ENCODE data around the gene ZNF76.

Gene ZNF76

GRCh38 chr6:35298625-35299140, 39.1 kb downstream of the ZNF76 start:
- DNase-seq: no peak
- Histone ChIP-seq H3K4me2 (ENCODE audit: low read length) (no peak overlapping the region), H2AFZ (ENCODE audit: insufficient read depth, low read length, poor library complexity) (no peak overlapping the region), H2BK12ac (ENCODE audit: low read length) (no peak overlapping the region), H3K4ac (ENCODE audit: low read depth, low read length) (no peak overlapping the region), H3K14ac (ENCODE audit: low read length) (no peak overlapping the region), H3K27ac (ENCODE audit: low read depth, low read length) (no peak overlapping the region), H3K4me3 (ENCODE audit: low read depth, low read length) (no peak overlapping the region), H3K18ac (ENCODE audit: low read length) (no peak overlapping the region), H4K91ac (ENCODE audit: low read depth, low read length) (no peak overlapping the region), H3K79me2 (ENCODE audit: control insufficient read depth, insufficient read depth, low read length, poor library complexity) (peaks cover 3% of the 10 kb centered on the region), H4K12ac (ENCODE audit: low read depth, low read length) (no peak overlapping the region), H2BK5ac (ENCODE audit: low read depth, low read length, poor library complexity) (no peak overlapping the region), H3K9ac (ENCODE audit: low read length) (no peak overlapping the region), H2AK5ac (ENCODE audit: low read length) (no peak overlapping the region), H3K27me3 (ENCODE audit: insufficient read depth, low read length) (no peaks in the 10 kb centered on the region), H4K8ac (ENCODE audit: low read depth, low read length) (no peak overlapping the region), H3K79me1 (ENCODE audit: low read length) (peaks cover 6% of the 10 kb centered on the region), H3K4me1 (ENCODE audit: control insufficient read depth in 1 of 2, insufficient read depth in 2 of 2, low read length in 2 of 2) (peaks cover 13 to 14% of the 10 kb centered on the region in 2 experiments), H3K23ac (ENCODE audit: low read length) (no peak overlapping the region), H3K9me3 (ENCODE audit: insufficient read depth, low read depth, low read length) (no peaks in the 10 kb centered on the region), H3K36me3 (ENCODE audit: control insufficient read depth in 1 of 2, insufficient read depth in 2 of 2, low read length in 2 of 2) (peaks cover 8 to 12% of the 10 kb centered on the region in 2 experiments), H2BK120ac (ENCODE audit: insufficient read depth, low read length, poor library complexity) (no peak overlapping the region)
- WGBS (ENCODE audit: extremely low coverage, insufficient coverage, insufficient read length): no CpG with 5 or more reads among the region's 6 CpGs

- H2AFZ ChIP-seq (ENCODE audit: insufficient read depth, low read length, poor library complexity): no peak overlapping the region
- H2BK12ac ChIP-seq (ENCODE audit: low read length): no peak overlapping the region
- H2BK5ac ChIP-seq (ENCODE audit: low read depth, low read length, poor library complexity): no peak overlapping the region
- no peak overlapping the region for H3K14ac ChIP-seq (ENCODE audit: low read length)
- H3K4me3 ChIP-seq (ENCODE audit: low read depth, low read length): no peak overlapping the region
- peaks cover 6% of the 10 kb centered on the region for H3K79me1 ChIP-seq (ENCODE audit: low read length)
- WGBS (ENCODE audit: extremely low coverage, insufficient coverage, insufficient read length): no CpG with 5 or more reads among the region's 4 CpGs
- peaks cover 8 to 9% of the 10 kb centered on the region in 2 experiments for H3K36me3 ChIP-seq (ENCODE audit: control insufficient read depth in 1 of 2, insufficient read depth in 2 of 2, low read length in 2 of 2)
- no peak overlapping the region for H4K91ac ChIP-seq (ENCODE audit: low read depth, low read length)
- H3K27ac ChIP-seq (ENCODE audit: low read depth, low read length): no peak overlapping the region
- H3K23ac ChIP-seq (ENCODE audit: low read length): no peak overlapping the region
- H4K12ac ChIP-seq (ENCODE audit: low read depth, low read length): no peak overlapping the region
- no peak overlapping the region for H3K4ac ChIP-seq (ENCODE audit: low read depth, low read length)
- H3K18ac ChIP-seq (ENCODE audit: low read length): no peak overlapping the region
- peaks cover 14 to 15% of the 10 kb centered on the region in 2 experiments for H3K4me1 ChIP-seq (ENCODE audit: control insufficient read depth in 1 of 2, insufficient read depth in 2 of 2, low read length in 2 of 2)
- H2BK120ac ChIP-seq (ENCODE audit: insufficient read depth, low read length, poor library complexity): no peak overlapping the region
- no peak overlapping the region for H2AK5ac ChIP-seq (ENCODE audit: low read length)
- no peak for DNase-seq
- H3K9ac ChIP-seq (ENCODE audit: low read length): no peak overlapping the region
- H3K9me3 ChIP-seq (ENCODE audit: insufficient read depth, low read depth, low read length): no peaks in the 10 kb centered on the region
- H3K4me2 ChIP-seq (ENCODE audit: low read length): no peak overlapping the region
- no peak overlapping the region for H4K8ac ChIP-seq (ENCODE audit: low read depth, low read length)
- H3K79me2 ChIP-seq (ENCODE audit: control insufficient read depth, insufficient read depth, low read length, poor library complexity): peaks cover 3% of the 10 kb centered on the region
- H3K27me3 ChIP-seq (ENCODE audit: insufficient read depth, low read length): no peaks in the 10 kb centered on the region
Measured at GRCh38 chr6:35299674-35300073, 40.1 kb downstream of the ZNF76 start.

- Histone ChIP-seq H3K27me3 (ENCODE audit: insufficient read depth, low read length) (no peaks in the 10 kb centered on the region), H2BK12ac (ENCODE audit: low read length) (no peak overlapping the region), H3K9ac (ENCODE audit: low read length) (no peak overlapping the region), H4K12ac (ENCODE audit: low read depth, low read length) (no peak overlapping the region), H3K9me3 (ENCODE audit: insufficient read depth, low read depth, low read length) (no peaks in the 10 kb centered on the region), H2AFZ (ENCODE audit: insufficient read depth, low read length, poor library complexity) (no peak overlapping the region), H2AK5ac (ENCODE audit: low read length) (no peak overlapping the region), H3K4me1 (ENCODE audit: control insufficient read depth in 1 of 2, insufficient read depth in 2 of 2, low read length in 2 of 2) (peaks cover 14 to 15% of the 10 kb centered on the region in 2 experiments), H3K27ac (ENCODE audit: low read depth, low read length) (no peak overlapping the region), H2BK5ac (ENCODE audit: low read depth, low read length, poor library complexity) (no peak overlapping the region), H4K91ac (ENCODE audit: low read depth, low read length) (no peak overlapping the region), H3K4me3 (ENCODE audit: low read depth, low read length) (no peak overlapping the region), H3K4me2 (ENCODE audit: low read length) (no peak overlapping the region), H2BK120ac (ENCODE audit: insufficient read depth, low read length, poor library complexity) (no peak overlapping the region), H3K36me3 (ENCODE audit: control insufficient read depth in 1 of 2, insufficient read depth in 2 of 2, low read length in 2 of 2) (no peaks in the 10 kb centered on the region), H3K79me2 (ENCODE audit: control insufficient read depth, insufficient read depth, low read length, poor library complexity) (peaks cover 3% of the 10 kb centered on the region), H3K14ac (ENCODE audit: low read length) (no peak overlapping the region), H4K8ac (ENCODE audit: low read depth, low read length) (no peak overlapping the region), H3K79me1 (ENCODE audit: low read length) (peaks cover 6% of the 10 kb centered on the region), H3K23ac (ENCODE audit: low read length) (no peak overlapping the region), H3K18ac (ENCODE audit: low read length) (no peak overlapping the region), H3K4ac (ENCODE audit: low read depth, low read length) (no peak overlapping the region)
- no peak for DNase-seq
Measured at GRCh38 chr6:35300848-35301247, 41.3 kb downstream of the ZNF76 start.

- Histone ChIP-seq H3K4me1 (ENCODE audit: control insufficient read depth in 1 of 2, insufficient read depth in 2 of 2, low read length in 2 of 2) (peaks cover 13 to 15% of the 10 kb centered on the region in 2 experiments), H3K27ac (ENCODE audit: low read depth, low read length) (no peak overlapping the region), H3K4ac (ENCODE audit: low read depth, low read length) (no peak overlapping the region), H3K4me3 (ENCODE audit: low read depth, low read length) (no peak overlapping the region), H2BK120ac (ENCODE audit: insufficient read depth, low read length, poor library complexity) (no peak overlapping the region), H3K23ac (ENCODE audit: low read length) (no peak overlapping the region), H3K79me2 (ENCODE audit: control insufficient read depth, insufficient read depth, low read length, poor library complexity) (peaks cover 3% of the 10 kb centered on the region), H4K12ac (ENCODE audit: low read depth, low read length) (no peak overlapping the region), H3K9ac (ENCODE audit: low read length) (no peak overlapping the region), H3K18ac (ENCODE audit: low read length) (no peak overlapping the region), H4K8ac (ENCODE audit: low read depth, low read length) (peak overlapping the region; percentile 43), H3K9me3 (ENCODE audit: insufficient read depth, low read depth, low read length) (no peaks in the 10 kb centered on the region), H3K36me3 (ENCODE audit: control insufficient read depth in 1 of 2, insufficient read depth in 2 of 2, low read length in 2 of 2) (no peaks in the 10 kb centered on the region), H3K27me3 (ENCODE audit: insufficient read depth, low read length) (no peaks in the 10 kb centered on the region), H3K4me2 (ENCODE audit: low read length) (no peak overlapping the region), H3K79me1 (ENCODE audit: low read length) (peaks cover 6% of the 10 kb centered on the region), H2BK12ac (ENCODE audit: low read length) (no peak overlapping the region), H3K14ac (ENCODE audit: low read length) (peak overlapping the region; percentile 19), H2BK5ac (ENCODE audit: low read depth, low read length, poor library complexity) (no peak overlapping the region), H2AK5ac (ENCODE audit: low read length) (no peak overlapping the region), H2AFZ (ENCODE audit: insufficient read depth, low read length, poor library complexity) (peak overlapping the region; percentile 18), H4K91ac (ENCODE audit: low read depth, low read length) (peak overlapping the region; percentile 67)
- DNase-seq: peak in 1 of 2 donors; percentile 29
- WGBS (ENCODE audit: extremely low coverage, insufficient coverage, insufficient read length): no CpG with 5 or more reads among the region's 6 CpGs
Measured at GRCh38 chr6:35302604-35303241, 43.2 kb downstream of the ZNF76 start.
